T1000 (cell line): ENCODE measurements around the gene TMC6.
"Not testable (repeated sequence)": the region's sequence is repeated elsewhere in the genome, so short reads cannot be mapped to it uniquely, and the experiment has no call there.

Source experiments
- DNase-seq: peaks from one replicate; lab custom pipeline; 2025; ENCODE audit warnings: mixed read lengths; lab: John Stamatoyannopoulos, UW

Gene TMC6

DNA sequence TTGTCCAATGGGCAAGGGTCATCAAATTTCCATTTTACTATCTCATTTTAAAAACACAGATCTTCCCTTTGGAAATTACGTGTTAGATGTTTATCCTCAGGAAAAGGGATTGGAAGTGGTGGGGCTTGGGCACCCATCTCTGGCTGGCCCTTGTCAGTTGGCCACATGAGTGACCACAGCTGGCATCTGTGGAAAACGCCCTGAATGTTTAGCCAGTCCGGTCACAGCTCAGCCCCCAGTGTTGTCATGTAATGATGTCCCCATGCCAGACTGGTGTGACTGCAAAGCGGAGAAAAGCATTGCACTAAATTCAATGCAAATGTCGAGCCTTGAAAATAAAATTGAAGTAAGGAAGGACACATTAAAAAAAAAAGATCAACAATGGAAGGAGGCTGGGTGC lies 53.0 kb downstream of the TMC6 start:
- DNase-seq, result no peak

DNA sequence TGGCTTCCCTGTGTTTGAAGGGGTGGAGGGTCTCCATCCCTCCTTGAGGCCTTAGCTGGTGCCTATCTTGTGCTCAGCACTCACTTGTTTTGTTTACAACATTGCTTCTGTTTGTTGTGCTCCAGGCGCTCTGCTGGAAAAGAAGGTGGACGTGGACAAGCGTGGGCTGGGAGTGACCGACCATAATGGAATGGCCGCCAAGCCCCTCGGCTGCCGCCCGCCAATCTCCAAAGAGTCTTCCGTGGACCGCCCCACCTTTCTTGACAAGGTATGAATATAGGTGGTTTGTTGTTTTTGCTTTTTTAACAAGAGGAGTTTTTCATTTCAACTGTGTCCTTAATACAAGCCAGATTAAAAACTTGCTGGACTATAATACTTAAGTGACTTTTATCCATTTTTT lies 53.5 kb downstream of the TMC6 start:
- no peak for DNase-seq

DNA sequence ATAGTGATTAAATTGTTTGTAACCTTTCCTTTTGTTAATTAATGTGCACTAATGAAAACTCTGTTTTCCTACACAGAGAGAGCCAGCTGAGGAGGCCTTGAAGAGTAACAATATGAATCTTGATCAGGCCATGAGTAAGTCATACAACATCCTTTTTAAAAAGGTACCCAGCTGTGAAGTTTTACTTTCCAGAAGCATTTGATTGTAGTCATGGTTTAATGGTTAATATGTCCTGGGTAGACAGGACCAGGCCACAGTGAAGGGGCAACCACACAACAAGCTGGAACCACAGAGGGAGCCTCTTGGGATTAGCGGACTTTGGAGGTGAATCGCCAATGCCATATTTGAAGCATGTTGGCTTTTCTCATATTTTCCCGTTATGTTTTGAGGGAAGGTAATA lies 55.6 kb downstream of the TMC6 start:
- DNase-seq, result no peak

DNA sequence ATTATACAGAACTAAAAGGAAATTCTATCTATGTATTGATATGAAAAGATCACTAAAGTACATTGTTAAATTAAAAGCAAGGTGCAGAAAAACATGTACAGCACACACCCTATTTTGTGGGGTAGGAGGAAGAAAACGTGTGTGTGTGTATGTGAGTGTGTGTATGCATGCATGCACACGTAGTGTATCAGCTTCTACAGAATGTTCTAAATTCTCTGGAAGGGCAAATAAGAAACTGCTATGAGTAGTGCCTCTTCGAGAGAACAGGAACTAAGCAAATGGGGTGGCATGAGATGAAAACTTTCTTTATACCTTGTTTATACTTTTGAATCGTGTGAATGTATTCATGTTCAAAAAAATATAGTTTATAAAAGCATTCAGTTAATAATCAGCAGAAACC lies 58.9 kb downstream of the TMC6 start:
- DNase-seq, result no peak

DNA sequence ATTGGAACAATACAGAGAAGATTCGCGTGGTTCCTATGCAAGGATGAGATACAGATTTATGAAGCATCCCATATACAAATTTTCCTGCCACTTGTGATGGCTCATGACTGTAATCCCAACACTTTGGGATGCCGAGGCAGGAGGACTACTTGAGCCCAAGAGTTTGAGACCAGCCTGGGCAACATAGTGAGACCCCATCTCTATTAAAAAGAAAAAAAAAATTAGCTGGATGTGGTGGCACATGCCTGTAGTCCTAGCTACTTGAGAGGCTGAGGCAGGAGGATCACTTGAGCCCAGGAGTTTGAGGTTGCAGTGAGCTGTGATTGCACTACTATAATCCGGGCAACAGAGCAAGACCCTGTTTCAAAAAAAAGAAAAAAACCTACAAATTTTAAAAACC lies 61.6 kb downstream of the TMC6 start:
- not testable (repeated sequence) for DNase-seq

DNA sequence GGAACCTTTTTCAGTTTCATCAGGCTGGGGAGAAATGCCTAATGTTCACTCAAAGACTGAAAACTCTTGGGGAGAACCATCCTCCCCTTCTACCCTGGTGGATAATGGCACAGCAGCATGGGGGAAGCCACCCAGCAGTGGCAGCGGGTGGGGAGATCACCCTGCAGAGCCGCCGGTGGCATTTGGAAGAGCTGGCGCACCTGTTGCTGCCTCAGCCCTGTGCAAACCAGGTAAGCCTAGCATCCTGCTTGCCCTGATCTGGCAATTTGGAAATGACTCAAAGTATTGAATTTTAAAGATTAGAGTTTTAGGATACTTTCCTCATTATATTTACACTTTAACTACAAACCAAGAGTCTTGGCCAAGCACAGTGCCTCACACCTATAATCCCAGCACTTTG lies 63.8 kb downstream of the TMC6 start:
- DNase-seq, result no peak

DNA sequence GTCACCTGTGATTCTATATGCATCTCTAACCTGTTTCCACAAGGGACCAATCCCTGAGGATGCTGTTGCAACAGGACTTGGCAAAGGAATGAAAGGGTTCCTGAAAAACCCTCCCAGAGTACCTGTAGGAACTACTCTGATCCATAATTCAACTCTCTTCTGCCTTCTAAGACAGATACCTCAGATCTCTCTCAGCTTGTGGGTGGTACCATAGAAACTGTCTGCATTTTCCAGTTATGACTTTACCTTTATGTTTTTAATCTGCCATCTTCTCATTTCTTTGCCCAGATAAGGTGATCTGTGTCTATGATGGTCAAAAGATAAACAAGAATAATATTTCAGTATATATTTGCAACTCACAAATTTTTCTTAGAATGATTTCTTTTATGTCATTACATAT lies 65.1 kb downstream of the TMC6 start:
- DNase-seq, result no peak

DNA sequence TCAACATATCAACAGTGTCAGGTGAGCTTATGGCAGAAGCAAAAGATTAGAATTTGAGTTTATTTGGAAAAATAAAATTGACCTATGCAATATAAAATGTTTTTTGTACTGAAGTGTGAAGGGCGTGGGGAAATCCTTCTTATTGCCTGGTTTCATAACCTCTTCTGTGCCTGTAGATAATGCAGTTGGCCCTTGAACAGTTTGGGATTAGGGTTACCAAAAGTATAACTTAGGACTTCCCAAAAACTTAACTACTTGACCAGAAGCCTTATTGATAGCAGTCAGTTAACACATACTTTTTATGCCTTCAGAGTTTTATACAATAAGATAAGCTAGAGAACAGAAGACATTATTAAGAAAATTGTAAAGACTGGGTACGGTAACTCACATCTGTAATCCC lies 66.0 kb downstream of the TMC6 start:
- DNase-seq, result no peak
